Endothelial cell (in vitro differentiated cells): ENCODE results near the gene GINM1. TPM values are rescaled to one million over a fixed set of nuclear protein-coding genes. Genes with fewer than 3 reads are reported as not detected.

Experiments
- DNase-seq: peaks from one replicate; pipeline ENCODE4 v3.0.0; 2021; ENCODE audit warnings: low spot score
- H3K27ac Mint-ChIP-seq: one replicate; pipeline ENCODE4 v1.8.0; 2021; ENCODE audit warnings: mixed read lengths, inconsistent platforms; ENCODE audit not compliant: unreplicated experiment
- H3K27me3 Mint-ChIP-seq: one replicate; pipeline ENCODE4 v1.8.0; 2021; ENCODE audit warnings: mild to moderate bottlenecking, moderate library complexity, mixed read lengths, inconsistent platforms; ENCODE audit not compliant: unreplicated experiment
- H3K36me3 Mint-ChIP-seq: one replicate; pipeline ENCODE4 v1.8.0; 2021; ENCODE audit warnings: mild to moderate bottlenecking, low read depth, mixed read lengths, inconsistent platforms; ENCODE audit not compliant: unreplicated experiment
- H3K4me1 Mint-ChIP-seq: one replicate; pipeline ENCODE4 v1.8.0; 2021; ENCODE audit warnings: mild to moderate bottlenecking, mixed read lengths, inconsistent platforms; ENCODE audit not compliant: unreplicated experiment
- H3K4me3 Mint-ChIP-seq: one replicate; pipeline ENCODE4 v1.8.0; 2021; ENCODE audit warnings: mild to moderate bottlenecking, mixed read lengths, inconsistent platforms; ENCODE audit not compliant: unreplicated experiment
- H3K9me3 Mint-ChIP-seq: one replicate; pipeline ENCODE4 v1.8.0; 2021; ENCODE audit warnings: mixed read lengths, inconsistent platforms; ENCODE audit not compliant: unreplicated experiment
- long read RNA-seq: library from polyadenylated mRNA; unstranded; transcript quantifications from one replicate; pipeline ENCODE4 v2.0.0, GENCODE V29; 2020; ENCODE audit not compliant: unreplicated experiment
- total RNA-seq: library from RNA; stranded (reverse); fragmentation: NEBNext Ultra II Directional; extraction: Animal tissue kit (Norgen Biotek cat#: 25700); gene quantifications from one replicate; pipeline ENCODE4 v1.2.1, GENCODE V29; 2021; ENCODE audit not compliant: unreplicated experiment
- TF ChIP-seq, protein P1 (sequence below): fragments of 200-600 bp; sonication (generic); IDR thresholded peaks from one replicate; pipeline ENCODE4 v1.5.0; 2021; ENCODE audit warnings: antibody characterized with exemption; ENCODE audit not compliant: unreplicated experiment

The GINM1 gene
- total RNA-seq, result 32.2 TPM
- long read RNA-seq, transcript GINM1-201 (8 exons, 2,024 nt), result major isoform, 12 of 13 reads
- long read RNA-seq, partial matches to known transcripts, result 1 of 13 reads
- long read RNA-seq, other reads (novel, unspliced or antisense), result 0 of 13 reads

- H3K36me3 Mint-ChIP-seq, result no peaks in the 10 kb centered on the region
- DNase-seq, result peak; percentile 95
- H3K27me3 Mint-ChIP-seq, result peaks cover 2% of the 10 kb centered on the region
- H3K4me3 Mint-ChIP-seq, result peak within 1 kb of the TSS; percentile 95
- H3K4me1 Mint-ChIP-seq, result peaks cover 3% of the 10 kb centered on the region
- H3K27ac Mint-ChIP-seq, result peak within 1 kb of the TSS; percentile 77
- TF ChIP-seq, protein P1, sequence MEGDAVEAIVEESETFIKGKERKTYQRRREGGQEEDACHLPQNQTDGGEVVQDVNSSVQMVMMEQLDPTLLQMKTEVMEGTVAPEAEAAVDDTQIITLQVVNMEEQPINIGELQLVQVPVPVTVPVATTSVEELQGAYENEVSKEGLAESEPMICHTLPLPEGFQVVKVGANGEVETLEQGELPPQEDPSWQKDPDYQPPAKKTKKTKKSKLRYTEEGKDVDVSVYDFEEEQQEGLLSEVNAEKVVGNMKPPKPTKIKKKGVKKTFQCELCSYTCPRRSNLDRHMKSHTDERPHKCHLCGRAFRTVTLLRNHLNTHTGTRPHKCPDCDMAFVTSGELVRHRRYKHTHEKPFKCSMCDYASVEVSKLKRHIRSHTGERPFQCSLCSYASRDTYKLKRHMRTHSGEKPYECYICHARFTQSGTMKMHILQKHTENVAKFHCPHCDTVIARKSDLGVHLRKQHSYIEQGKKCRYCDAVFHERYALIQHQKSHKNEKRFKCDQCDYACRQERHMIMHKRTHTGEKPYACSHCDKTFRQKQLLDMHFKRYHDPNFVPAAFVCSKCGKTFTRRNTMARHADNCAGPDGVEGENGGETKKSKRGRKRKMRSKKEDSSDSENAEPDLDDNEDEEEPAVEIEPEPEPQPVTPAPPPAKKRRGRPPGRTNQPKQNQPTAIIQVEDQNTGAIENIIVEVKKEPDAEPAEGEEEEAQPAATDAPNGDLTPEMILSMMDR, result peak; percentile 49
- H3K9me3 Mint-ChIP-seq, result no peaks in the 10 kb centered on the region
Observed at GRCh38 chr6:149565527-149566409, at the start of gene GINM1. TSS of gene GINM1 (plus strand) at chr6:149566375. CDS start at chr6:149566415, 40 bp downstream.

GRCh38 chr6:149529650-149530049 is 36.5 kb upstream of the GINM1 start:
- DNase-seq, result no peak
- H3K36me3 Mint-ChIP-seq, result peaks cover 21% of the 10 kb centered on the region
- no peaks in the 10 kb centered on the region for H3K27me3 Mint-ChIP-seq
- no peaks in the 10 kb centered on the region for H3K9me3 Mint-ChIP-seq
- H3K4me1 Mint-ChIP-seq, result no peaks in the 10 kb centered on the region
- peak overlapping the region; percentile 31 for H3K4me3 Mint-ChIP-seq
- H3K27ac Mint-ChIP-seq, result no peak overlapping the region
- TF ChIP-seq, protein P1, result no peak

DNA sequence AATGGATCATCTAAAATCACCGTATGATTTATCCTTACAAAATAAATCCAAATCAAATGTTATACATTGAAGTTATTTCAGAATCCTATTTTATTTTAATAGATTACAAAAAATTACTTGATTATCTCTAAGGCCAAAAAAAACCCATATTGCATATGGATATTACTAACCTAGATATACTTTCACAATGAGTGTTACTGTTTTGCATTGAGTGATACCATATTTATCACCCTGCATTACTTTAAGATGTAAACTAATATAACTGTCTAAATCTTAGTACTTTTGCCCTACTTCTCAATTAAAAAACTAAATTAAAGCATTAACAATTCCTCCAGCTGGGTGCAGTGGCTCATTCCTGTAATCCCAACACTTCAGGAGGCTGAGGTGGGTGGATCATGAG is 31.4 kb upstream of the GINM1 start:
- TF ChIP-seq, protein P1, result no peak
- no peak overlapping the region for H3K4me3 Mint-ChIP-seq
- no peak overlapping the region for H3K27ac Mint-ChIP-seq
- H3K9me3 Mint-ChIP-seq, result no peaks in the 10 kb centered on the region
- H3K27me3 Mint-ChIP-seq, result no peaks in the 10 kb centered on the region
- peaks cover 28% of the 10 kb centered on the region for H3K36me3 Mint-ChIP-seq
- no peak for DNase-seq
- H3K4me1 Mint-ChIP-seq, result no peaks in the 10 kb centered on the region

DNA sequence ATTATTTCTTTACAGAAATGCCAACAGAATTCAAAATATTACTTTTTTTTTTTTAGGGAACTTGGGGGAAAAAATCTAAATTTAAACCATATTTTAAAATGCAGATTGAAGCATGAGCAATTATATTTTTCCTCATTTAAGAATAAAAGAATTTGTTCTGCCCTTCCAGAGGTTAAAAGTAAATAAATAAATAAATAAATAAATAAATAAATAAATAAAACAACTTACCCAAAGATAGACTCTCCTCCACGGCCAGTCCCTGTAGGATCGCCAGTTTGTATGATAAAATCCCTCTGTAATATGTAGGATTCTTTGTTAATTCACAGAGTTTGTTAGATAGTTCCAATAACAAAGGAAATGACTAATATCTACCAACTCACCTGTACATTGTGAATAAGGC is 25.0 kb upstream of the GINM1 start:
- Mint-ChIP-seq H3K27ac (no peak overlapping the region), H3K27me3 (peaks cover 8% of the 10 kb centered on the region), H3K9me3 (no peaks in the 10 kb centered on the region), H3K4me3 (no peak overlapping the region), H3K36me3 (peaks cover 15% of the 10 kb centered on the region), H3K4me1 (peaks cover 15% of the 10 kb centered on the region)
- TF ChIP-seq, protein P1, result no peak
- DNase-seq, result no peak

DNA sequence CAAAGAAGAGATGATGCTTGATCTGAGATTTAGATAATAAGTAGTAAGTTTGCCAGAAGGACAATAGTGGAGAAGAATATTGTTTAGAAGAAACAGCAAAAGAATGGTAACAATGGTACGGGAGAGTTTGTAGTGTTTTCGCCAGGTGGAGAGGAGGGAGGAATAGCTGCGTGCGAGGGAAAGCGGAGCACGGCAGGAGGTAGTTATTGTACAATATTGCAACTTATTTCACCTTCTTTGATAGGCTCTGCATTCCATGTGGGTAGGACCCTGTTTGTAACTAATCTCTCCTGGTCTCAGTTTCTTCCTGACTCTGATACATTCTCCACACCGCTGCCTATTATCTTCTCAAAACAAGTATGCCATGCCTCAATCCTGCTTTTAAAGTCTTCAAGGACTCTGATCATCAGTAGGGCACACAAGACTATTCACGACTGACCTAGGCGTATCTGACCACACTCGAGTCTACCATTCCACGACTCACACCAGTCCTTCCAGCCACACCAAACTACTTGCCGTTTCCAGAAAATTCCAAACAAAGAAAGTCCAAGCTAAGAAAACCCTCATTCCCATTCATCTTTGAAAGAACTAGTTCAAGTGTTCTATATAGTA is 21.4 kb upstream of the GINM1 start:
- Mint-ChIP-seq H3K9me3 (no peaks in the 10 kb centered on the region), H3K4me3 (peak overlapping the region; percentile 100), H3K36me3 (peaks cover 4% of the 10 kb centered on the region), H3K4me1 (peaks cover 19% of the 10 kb centered on the region), H3K27me3 (peaks cover 17% of the 10 kb centered on the region), H3K27ac (peak overlapping the region; percentile 100)
- TF ChIP-seq, protein P1, result no peak
- DNase-seq, result no peak
